ENCODE measurements around the gene GM2A. TPM values are rescaled to one million over a fixed set of nuclear protein-coding genes. Genes with fewer than 3 reads are reported as not detected.

Gene GM2A
- polyA plus RNA-seq, 3 donors = 22.2 to 57.9 (median 28.0) TPM

GRCh38 chr5:151259931-151260330 is 6.9 kb downstream of the GM2A start:
- Mint-ChIP-seq H3K9me3 (no peaks in the 10 kb centered on the region), H3K36me3 (peaks cover 47 to 52% of the 10 kb centered on the region in 2 donors), H3K27ac (peak overlapping the region in 5 of 7 donors; percentile 26 to 97 (median 71)), H3K27me3 (ENCODE audit: low read depth in 3 of 3) (peaks cover 0 to 3% (median 2%) of the 10 kb centered on the region in 3 donors), H3K4me1 (peaks cover 63% of the 10 kb centered on the region), H3K4me3 (no peak overlapping the region)
- no peak for DNase-seq
- H3K9ac ChIP-seq (ENCODE audit: insufficient read depth, low read length, poor library complexity, severe bottlenecking) = no peak overlapping the region
- no peak overlapping the region for H3K4me2 ChIP-seq (replicated peaks; ENCODE audit: extremely low read depth, low read length, poor library complexity, severe bottlenecking)
- no peaks in the 10 kb centered on the region for H3K27me3 ChIP-seq (ENCODE audit: control insufficient read depth in 2 of 2, insufficient read depth in 2 of 2, low read length in 2 of 2)
- no peak overlapping the region for H2AFZ ChIP-seq (ENCODE audit: insufficient read depth, low read depth, low read length, poor library complexity, severe bottlenecking)
- H3K9me3 ChIP-seq (replicated peaks in 1 of 2; ENCODE audit: control insufficient read depth in 1 of 2, insufficient read depth in 1 of 2, low read length in 2 of 2) = no peaks in the 10 kb centered on the region
- WGBS (ENCODE audit: insufficient coverage) = 90% methylated on average over 2 of the region's 4 CpGs
- no peak overlapping the region for H3K27ac ChIP-seq (ENCODE audit: low read depth in 1 of 2, low read length in 2 of 2)
- peaks cover 62 to 63% of the 10 kb centered on the region in 2 donors for H3K4me1 ChIP-seq (ENCODE audit: control insufficient read depth in 1 of 2, insufficient read depth in 2 of 2, low read length in 2 of 2)
- no peak overlapping the region for H3K4me3 ChIP-seq (replicated peaks in 1 of 3; ENCODE audit: low read depth in 2 of 3, low read length in 3 of 3)
- H3K79me2 ChIP-seq (ENCODE audit: insufficient read depth, low read length) = peaks cover 75% of the 10 kb centered on the region
- no peak for TF ChIP-seq CTCF (IDR thresholded peaks at IDR 0.05)
- intact Hi-C loops (cut with micrococcal nuclease) = loop anchor here in 1 of 2 donors (10.0 kb wide), 1 partner anchor 205 kb away; no protein-coding TSS in a partner anchor
- peaks cover 56% of the 10 kb centered on the region for H4K20me1 ChIP-seq (ENCODE audit: insufficient read depth, low read length)
- H3K36me3 ChIP-seq (replicated peaks in 1 of 2; ENCODE audit: control insufficient read depth in 1 of 2, insufficient read depth in 2 of 2, low read length in 2 of 2) = peaks cover 24 to 43% of the 10 kb centered on the region in 2 donors

- H3K36me3 Mint-ChIP-seq = peaks cover 41 to 52% of the 10 kb centered on the region in 2 donors
These were observed 9.5 kb downstream of the GM2A start for GRCh38 chr5:151262532-151262931.

More at GRCh38 chr5:151262532-151262931, 9.5 kb downstream of the GM2A start:
- H3K4me2 ChIP-seq (replicated peaks; ENCODE audit: extremely low read depth, low read length, poor library complexity, severe bottlenecking) = no peak overlapping the region
- peaks cover 51% of the 10 kb centered on the region for H3K79me2 ChIP-seq (ENCODE audit: insufficient read depth, low read length)
- H4K20me1 ChIP-seq (ENCODE audit: insufficient read depth, low read length) = peaks cover 68% of the 10 kb centered on the region
- intact Hi-C loops (cut with micrococcal nuclease) = no loop called here
- Mint-ChIP-seq H3K27ac (peak overlapping the region in 1 of 7 donors; percentile 54), H3K27me3 (ENCODE audit: low read depth in 3 of 3) (peaks cover 0 to 3% (median 2%) of the 10 kb centered on the region in 3 donors), H3K4me3 (no peak overlapping the region), H3K9me3 (no peaks in the 10 kb centered on the region), H3K4me1 (peaks cover 40% of the 10 kb centered on the region)
- no peak overlapping the region for H2AFZ ChIP-seq (ENCODE audit: insufficient read depth, low read depth, low read length, poor library complexity, severe bottlenecking)
- no peak overlapping the region for H3K9ac ChIP-seq (ENCODE audit: insufficient read depth, low read length, poor library complexity, severe bottlenecking)
- no peak for TF ChIP-seq CTCF (IDR thresholded peaks at IDR 0.05)
- H3K9me3 ChIP-seq (replicated peaks in 1 of 2; ENCODE audit: control insufficient read depth in 1 of 2, insufficient read depth in 1 of 2, low read length in 2 of 2) = no peaks in the 10 kb centered on the region
- H3K4me1 ChIP-seq (ENCODE audit: control insufficient read depth in 1 of 2, insufficient read depth in 2 of 2, low read length in 2 of 2) = peaks cover 38 to 39% of the 10 kb centered on the region in 2 donors
- no peak overlapping the region for H3K27ac ChIP-seq (ENCODE audit: low read depth in 1 of 2, low read length in 2 of 2)
- H3K36me3 ChIP-seq (replicated peaks in 1 of 2; ENCODE audit: control insufficient read depth in 1 of 2, insufficient read depth in 2 of 2, low read length in 2 of 2) = peaks cover 43 to 69% of the 10 kb centered on the region in 2 donors
- DNase-seq = no peak
- H3K27me3 ChIP-seq (ENCODE audit: control insufficient read depth in 2 of 2, insufficient read depth in 2 of 2, low read length in 2 of 2) = no peaks in the 10 kb centered on the region
- no peak overlapping the region for H3K4me3 ChIP-seq (replicated peaks in 1 of 3; ENCODE audit: low read depth in 2 of 3, low read length in 3 of 3)
- 100% methylated on average over 3 of the region's 3 CpGs for WGBS (ENCODE audit: insufficient coverage)
